HL-60 (cell line): ENCODE measurements around the gene GPC1.

Experiments
- DNase-seq, 2 experiments: peaks; one replicate each; pipeline ENCODE4 v3.0.0-alpha.2; 2010 to 2020; ENCODE audit warnings: low read depth in 1 of 2, low spot score in 1 of 2
- H3K27ac ChIP-seq: fragments of 250-450 bp; sonication (Bioruptor Pico); replicated peaks from 2 replicates; pipeline ENCODE4 v1.5.1; 2020; ENCODE audit warnings: mild to moderate bottlenecking, moderate library complexity
- H3K27me3 ChIP-seq: fragments of 250-450 bp; sonication (Bioruptor Pico); 2 replicates; pipeline ENCODE4 v1.5.1; 2021; ENCODE audit warnings: mild to moderate bottlenecking, moderate library complexity; ENCODE audit not compliant: insufficient read depth, poor library complexity, severe bottlenecking
- H3K4me3 ChIP-seq: replicated peaks from 2 replicates; pipeline ENCODE4 v1.5.1; 2011; ENCODE audit warnings: mild to moderate bottlenecking, control low read depth, low read length; ENCODE audit not compliant: insufficient read depth
- CTCF ChIP-seq: IDR thresholded peaks from one replicate; pipeline ENCODE4 v1.5.1; 2011; ENCODE audit warnings: low read length, control low read depth, inconsistent platforms; ENCODE audit not compliant: insufficient read depth
- GABPA ChIP-seq: IDR thresholded peaks from 2 replicates; pipeline ENCODE4 v1.6.1; 2012; ENCODE audit warnings: low read depth
- POLR2AphosphoS5 ChIP-seq: IDR thresholded peaks from 2 replicates; pipeline ENCODE4 v1.6.1; 2012; ENCODE audit warnings: low read depth
- REST ChIP-seq: IDR thresholded peaks from 2 replicates; pipeline ENCODE4 v1.6.1; 2012; ENCODE audit warnings: low read depth; ENCODE audit not compliant: insufficient replicate concordance
- SPI1 ChIP-seq: IDR thresholded peaks from 2 replicates; pipeline ENCODE4 v1.6.1; 2012; ENCODE audit warnings: low read depth, mild to moderate bottlenecking, borderline replicate concordance

The GPC1 gene

DNA sequence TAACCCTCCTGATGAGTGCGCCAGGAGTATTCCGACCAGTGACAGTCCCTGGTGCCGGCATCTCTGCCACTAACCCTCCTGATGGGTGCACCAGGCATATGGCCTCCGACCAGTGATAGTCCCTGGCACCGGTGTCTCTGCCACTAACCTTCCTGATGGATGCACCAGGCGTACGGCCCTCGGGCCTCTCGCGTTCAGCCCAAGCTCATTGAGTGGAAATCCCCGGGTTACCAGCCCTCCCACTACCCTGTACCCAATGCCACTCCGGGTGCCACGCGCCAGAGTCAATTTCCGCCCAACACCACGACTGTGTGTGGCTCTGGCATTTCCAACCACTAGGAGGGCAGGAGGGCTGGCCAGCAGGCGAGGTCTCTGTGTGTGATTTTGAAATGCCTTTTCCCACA, 11.7 kb upstream of the GPC1 start:
- Histone ChIP-seq H3K27ac (no peak overlapping the region), H3K4me3 (no peak overlapping the region), H3K27me3 (no peaks in the 10 kb centered on the region)
- no peak for TF ChIP-seq REST
- no peak for TF ChIP-seq CTCF
- no peak for TF ChIP-seq SPI1
- no peak for TF ChIP-seq GABPA
- no peak for TF ChIP-seq POLR2AphosphoS5
- no peak for DNase-seq

GRCh38 chr2:240424341-240425235, 10.9 kb upstream of the GPC1 start:
- Histone ChIP-seq H3K27me3 (no peaks in the 10 kb centered on the region), H3K27ac (no peak overlapping the region), H3K4me3 (no peak overlapping the region)
- DNase-seq = no peak
- TF ChIP-seq GABPA = no peak
- TF ChIP-seq POLR2AphosphoS5 = no peak
- no peak for TF ChIP-seq CTCF
- no peak for TF ChIP-seq SPI1
- no peak for TF ChIP-seq REST

DNA sequence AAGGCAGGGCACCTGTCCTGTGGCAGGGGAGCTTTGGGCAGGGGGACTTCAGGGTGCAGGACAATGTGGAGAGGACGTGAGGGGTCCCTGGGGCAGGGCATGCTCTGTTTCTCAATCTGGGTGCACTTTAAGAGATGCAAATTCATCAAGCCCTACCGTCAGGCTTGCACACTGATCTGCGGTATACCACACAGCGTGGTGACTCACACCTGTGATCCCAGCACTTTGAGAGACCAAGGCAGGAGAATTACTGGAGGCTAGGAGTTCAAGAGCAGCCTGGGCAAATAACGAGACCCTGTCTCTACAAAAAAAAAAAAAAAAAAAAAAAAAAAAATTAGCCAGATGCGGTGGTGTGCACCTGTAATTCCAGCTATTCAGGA, 10.2 kb upstream of the GPC1 start:
- Histone ChIP-seq H3K27ac (no peak overlapping the region), H3K27me3 (no peaks in the 10 kb centered on the region), H3K4me3 (no peak overlapping the region)
- TF ChIP-seq REST = no peak
- no peak for TF ChIP-seq GABPA
- no peak for DNase-seq
